Erythroblast (primary cell): ENCODE data around the gene AIG1.

Source experiments
- GATA1 ChIP-seq: IDR thresholded peaks from 2 replicates; pipeline ENCODE4 v1.6.1; 2011; ENCODE audit warnings: low read depth, mild to moderate bottlenecking, control low read depth, low read length, moderate library complexity
- POLR2A ChIP-seq: IDR thresholded peaks from 2 replicates; pipeline ENCODE4 v1.6.1; 2011; ENCODE audit warnings: mild to moderate bottlenecking, low read length

DNA sequence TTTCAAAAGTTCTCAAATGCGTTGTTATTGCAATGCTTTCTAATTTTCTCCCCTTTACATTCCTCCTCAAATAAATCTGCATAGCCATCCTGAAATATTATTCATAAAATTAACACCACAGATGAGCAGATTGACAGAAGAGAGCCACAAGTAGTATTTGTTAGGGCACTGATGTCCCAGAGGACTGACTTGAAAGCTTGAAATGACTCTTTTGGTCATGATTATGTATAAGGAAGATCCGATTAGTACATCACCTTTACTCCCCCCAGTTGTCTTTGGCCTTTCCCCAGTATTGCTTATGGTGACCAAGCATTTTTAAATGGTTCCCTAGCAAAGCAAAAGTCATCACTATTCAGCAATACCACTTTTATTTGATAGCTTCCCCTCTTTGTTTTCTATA lies 202.2 kb downstream of the AIG1 start:
- TF ChIP-seq POLR2A (no peak), GATA1 (no peak)
